Peyer's patch (tissue), 4 donors: ENCODE measurements around the gene AVPI1. TPM values are rescaled to one million over a fixed set of nuclear protein-coding genes. Genes with fewer than 3 reads are reported as not detected.
"Not testable (repeated sequence)": the region's sequence is repeated elsewhere in the genome, so short reads cannot be mapped to it uniquely, and the experiment has no call there.

Source experiments
- DNase-seq, 3 donors: peaks; one replicate each; pipeline ENCODE4 v3.0.0-alpha.2; 2017 to 2019
- H3K27ac ChIP-seq, 4 donors: fragments of 200-600 bp; sonication (generic); one replicate each; pipeline ENCODE4 v1.5.1; 2016 to 2019
- H3K27me3 ChIP-seq, 2 donors: fragments of 200-600 bp; sonication (generic); one replicate each; pipeline ENCODE4 v1.5.1; 2019
- H3K36me3 ChIP-seq, 3 donors: fragments of 200-600 bp; sonication (generic); one replicate each; pipeline ENCODE4 v1.5.1; 2016 to 2019
- H3K4me1 ChIP-seq, 4 donors: fragments of 200-600 bp; sonication (generic); one replicate each; pipeline ENCODE4 v1.5.1; 2016 to 2019
- H3K4me3 ChIP-seq, 4 donors: fragments of 200-600 bp; sonication (generic); 1 replicate in 3 of 4; 2 replicates in 1 of 4; pipeline ENCODE4 v1.5.1; 2016 to 2019; ENCODE audit warnings: mild to moderate bottlenecking in 1 of 4
- H3K9me3 ChIP-seq, 4 donors: fragments of 200-600 bp; sonication (generic); one replicate each; pipeline ENCODE4 v1.5.1; 2016 to 2019; ENCODE audit warnings: mild to moderate bottlenecking in 1 of 4
- CTCF ChIP-seq, 6 experiments: fragments of 450-650 bp in 4 of 6; fragments of 200-600 bp in 2 of 6; sonication (generic) in 1 of 6; IDR thresholded peaks; one replicate each; pipeline ENCODE4 v1.5.1; 2017 to 2019; ENCODE audit warnings: antibody characterized with exemption in 6 of 6, mild to moderate bottlenecking in 3 of 6, moderate library complexity in 1 of 6
- POLR2A ChIP-seq, 2 donors: fragments of 450-650 bp; IDR thresholded peaks; one replicate each; pipeline ENCODE4 v1.5.1; 2017; ENCODE audit warnings: antibody characterized with exemption in 2 of 2, mild to moderate bottlenecking in 2 of 2, moderate library complexity in 2 of 2
- total RNA-seq, 4 donors: library from RNA; depleted of rRNA; stranded (reverse); fragments of >200 nt; gene quantifications; one replicate each; pipeline ENCODE4 v1.1.0, GENCODE V29; 2016

The AVPI1 gene
- total RNA-seq, 4 donors from 2014 or later = 15.7 to 66.5 (median 47.4) TPM

GRCh38 chr10:97684866-97685394, 2.1 kb downstream of the AVPI1 start:
- H3K36me3 ChIP-seq = peaks cover 0 to 1% (median 0%) of the 10 kb centered on the region in 3 donors
- TF ChIP-seq CTCF (IDR thresholded peaks at IDR 0.05) (no peak), POLR2A (IDR thresholded peaks at IDR 0.05) (no peak)
- no peak for DNase-seq
- peak overlapping the region in 3 of 4 donors; percentile 55 to 92 (median 79) for H3K4me3 ChIP-seq
- peaks cover 0 to 57% (median 5%) of the 10 kb centered on the region in 4 donors for H3K4me1 ChIP-seq
- peak overlapping the region in 3 of 4 donors; percentile 83 to 97 (median 92) for H3K27ac ChIP-seq
- no peaks in the 10 kb centered on the region for H3K27me3 ChIP-seq
- H3K9me3 ChIP-seq = no peaks in the 10 kb centered on the region

DNA sequence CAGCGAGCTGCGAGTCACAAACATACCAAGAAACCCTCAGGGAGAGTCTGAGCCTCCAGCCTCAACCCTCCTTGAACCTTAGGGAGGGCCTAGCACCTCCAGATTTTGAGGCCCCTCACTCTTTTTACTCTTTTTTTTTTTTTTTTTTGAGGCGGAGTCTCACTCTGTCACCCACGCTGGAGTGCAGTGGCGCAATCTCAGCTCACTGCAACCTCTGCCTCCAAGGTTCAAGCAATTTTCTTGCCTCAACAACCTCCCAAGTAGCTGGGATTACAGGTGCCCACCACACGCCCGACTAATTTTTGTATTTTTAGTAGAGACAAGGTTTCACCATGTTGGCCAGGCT, 2.7 kb downstream of the AVPI1 start:
- H3K27ac ChIP-seq = peak overlapping the region in 3 of 4 donors; percentile 83 to 97 (median 92)
- H3K9me3 ChIP-seq, H3K27me3 ChIP-seq, DNase-seq, H3K36me3 ChIP-seq: not testable (repeated sequence)
- H3K4me1 ChIP-seq = peaks cover 0 to 57% (median 5%) of the 10 kb centered on the region in 4 donors
- peak overlapping the region in 2 of 4 donors; percentile 79 to 92 for H3K4me3 ChIP-seq

- H3K36me3 ChIP-seq = peaks cover 0 to 11% (median 0%) of the 10 kb centered on the region in 3 donors
- no peaks in the 10 kb centered on the region for H3K9me3 ChIP-seq
- TF ChIP-seq POLR2A (IDR thresholded peaks at IDR 0.05) (no peak), CTCF (IDR thresholded peaks at IDR 0.05) (peak in 2 of 6 experiments; percentile 5 to 14)
- H3K27me3 ChIP-seq = no peaks in the 10 kb centered on the region
- peaks cover 0 to 55% (median 5%) of the 10 kb centered on the region in 4 donors for H3K4me1 ChIP-seq
- peak in 2 of 3 donors; percentile 60 to 64 for DNase-seq
- H3K27ac ChIP-seq = peak overlapping the region in 3 of 4 donors; percentile 83 to 97 (median 92)
- peak overlapping the region in 2 of 4 donors; percentile 79 to 92 for H3K4me3 ChIP-seq
These were observed 3.3 kb downstream of the AVPI1 start for GRCh38 chr10:97683556-97684367.

DNA sequence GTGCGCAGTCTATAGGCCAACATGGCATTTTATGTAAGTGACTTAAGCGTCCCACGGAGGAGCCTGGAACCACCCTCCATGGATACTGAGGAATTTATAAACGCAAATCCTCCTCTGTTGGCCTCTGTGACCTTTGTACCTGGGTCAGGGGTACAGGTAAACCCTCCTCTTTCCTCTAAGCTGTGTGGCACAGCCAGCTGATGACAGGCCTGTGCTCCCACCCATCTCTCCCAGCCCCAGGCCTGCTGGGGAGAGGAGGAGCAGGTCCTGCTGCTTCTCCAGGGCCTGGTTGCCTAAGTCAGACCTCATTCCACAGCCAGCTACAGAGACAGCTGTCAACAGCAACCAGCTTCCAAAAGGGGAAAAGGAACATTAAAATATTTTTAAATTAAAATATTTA, 5.0 kb downstream of the AVPI1 start:
- peaks cover 0 to 27% (median 0%) of the 10 kb centered on the region in 3 donors for H3K36me3 ChIP-seq
- H3K4me1 ChIP-seq = peaks cover 0 to 42% (median 0%) of the 10 kb centered on the region in 4 donors
- H3K27ac ChIP-seq = peak overlapping the region in 1 of 4 donors; percentile 44
- no peaks in the 10 kb centered on the region for H3K9me3 ChIP-seq
- no peaks in the 10 kb centered on the region for H3K27me3 ChIP-seq
- DNase-seq = peak in 2 of 3 donors; percentile 57 to 65
- H3K4me3 ChIP-seq = no peak overlapping the region
- no peak for TF ChIP-seq CTCF (IDR thresholded peaks at IDR 0.05)
- no peak for TF ChIP-seq POLR2A (IDR thresholded peaks at IDR 0.05)

- Histone ChIP-seq H3K9me3 (no peaks in the 10 kb centered on the region), H3K27ac (no peak overlapping the region), H3K4me1 (peaks cover 0 to 25% (median 0%) of the 10 kb centered on the region in 4 donors), H3K4me3 (no peak overlapping the region), H3K36me3 (peaks cover 0 to 49% (median 0%) of the 10 kb centered on the region in 3 donors), H3K27me3 (no peaks in the 10 kb centered on the region)
- no peak for DNase-seq
- TF ChIP-seq CTCF (IDR thresholded peaks at IDR 0.05) (no peak), POLR2A (IDR thresholded peaks at IDR 0.05) (no peak)
These were observed 7.4 kb downstream of the AVPI1 start for GRCh38 chr10:97679594-97679993.
